Renal cortex interstitium (tissue), 11 donors: ENCODE data around the gene MIAT. TPM values are rescaled to one million over a fixed set of nuclear protein-coding genes. Genes with fewer than 3 reads are reported as not detected.

Experiments used
- DNase-seq, 11 donors: peaks; one replicate each; pipeline ENCODE4 v3.0.0-alpha.2; 2013; ENCODE audit warnings: low read depth in 9 of 11, low spot score in 4 of 11; ENCODE audit errors: extremely low read depth in 1 of 11
- polyA plus RNA-seq, 3 donors: library from polyadenylated mRNA; unstranded; fragments of 120-200 nt; gene quantifications; one replicate each; pipeline ENCODE4 v1.2.1, GENCODE V29; 2013; ENCODE audit not compliant: insufficient read length in 3 of 3

MIAT gene
- polyA plus RNA-seq, 3 donors: 0.47 to 0.85 (median 0.52) TPM

DNA sequence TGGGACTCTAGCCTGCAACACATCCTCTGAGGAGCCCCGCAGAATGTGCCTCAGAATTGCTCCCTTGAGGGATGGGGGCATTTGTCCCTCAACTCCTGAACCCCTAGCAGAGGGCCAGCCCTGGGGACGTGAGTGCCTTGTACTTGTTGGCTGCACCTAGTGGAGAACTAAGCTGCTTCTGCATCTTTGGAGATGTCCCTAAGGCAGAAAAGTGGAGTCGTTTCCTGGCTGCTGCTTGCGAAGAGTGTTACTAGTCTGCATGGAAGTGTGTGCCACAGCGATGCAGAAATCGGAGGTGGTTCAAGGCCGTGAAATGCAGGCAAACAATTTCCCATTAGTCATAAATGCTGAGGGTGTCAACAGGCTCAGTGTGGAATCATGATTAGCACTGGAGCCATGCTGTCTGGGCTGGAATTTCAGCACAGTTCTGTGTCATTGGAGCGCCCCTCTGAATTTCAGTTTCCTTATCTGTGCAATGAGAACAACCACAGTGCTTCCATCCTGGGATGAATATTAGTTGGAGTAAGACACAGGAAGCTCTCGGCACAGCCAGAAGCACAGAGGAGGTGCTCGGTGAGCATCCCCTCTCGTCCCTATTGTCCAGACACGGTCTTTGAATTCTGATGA, 56.5 kb downstream of the MIAT start:
- DNase-seq: no peak

DNA sequence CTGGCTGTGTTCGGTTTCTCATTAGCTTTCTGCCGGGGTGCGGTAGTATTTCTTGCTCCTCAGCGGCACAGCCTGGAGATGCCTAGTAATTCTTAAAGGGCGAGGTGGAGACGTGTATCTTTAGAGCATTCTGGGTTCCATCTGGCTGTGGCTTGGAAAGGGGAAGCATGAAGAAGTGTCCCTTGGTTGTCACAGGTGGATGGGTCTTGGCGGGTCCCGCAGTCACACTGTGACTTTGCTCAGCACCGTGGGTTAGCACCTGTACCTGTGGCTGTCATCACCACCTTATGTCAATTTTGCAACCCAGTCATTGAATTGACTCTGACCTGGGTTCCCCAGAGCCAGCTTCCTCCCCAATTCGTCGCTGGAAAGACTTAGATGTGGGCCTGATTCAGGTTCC, 57.6 kb downstream of the MIAT start:
- DNase-seq: no peak

DNA sequence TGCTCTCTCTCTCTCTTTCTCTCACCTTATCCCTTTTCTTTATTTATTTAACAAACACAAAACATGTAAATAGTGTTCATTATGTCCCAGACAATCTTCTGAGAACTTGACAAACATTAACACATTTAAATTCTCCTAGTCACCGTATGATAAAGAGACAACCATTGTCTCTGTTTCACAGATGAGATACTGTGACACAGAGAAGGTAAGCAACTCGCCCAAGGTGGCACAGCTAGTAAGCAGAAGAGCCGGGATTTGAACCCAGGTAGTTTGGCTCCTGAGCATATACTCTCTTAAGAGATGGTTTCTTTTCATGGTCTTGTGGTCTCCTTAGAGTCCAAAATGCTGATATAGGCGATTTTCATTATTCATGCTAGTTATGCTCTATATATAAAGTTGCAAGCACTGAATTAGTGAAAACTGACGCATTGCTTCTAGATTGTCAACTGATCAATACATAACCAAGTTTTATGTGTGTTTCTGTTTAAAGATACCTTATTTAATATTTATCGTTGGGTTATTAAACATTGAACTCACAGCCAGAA, 58.1 kb downstream of the MIAT start:
- DNase-seq: no peak

DNA sequence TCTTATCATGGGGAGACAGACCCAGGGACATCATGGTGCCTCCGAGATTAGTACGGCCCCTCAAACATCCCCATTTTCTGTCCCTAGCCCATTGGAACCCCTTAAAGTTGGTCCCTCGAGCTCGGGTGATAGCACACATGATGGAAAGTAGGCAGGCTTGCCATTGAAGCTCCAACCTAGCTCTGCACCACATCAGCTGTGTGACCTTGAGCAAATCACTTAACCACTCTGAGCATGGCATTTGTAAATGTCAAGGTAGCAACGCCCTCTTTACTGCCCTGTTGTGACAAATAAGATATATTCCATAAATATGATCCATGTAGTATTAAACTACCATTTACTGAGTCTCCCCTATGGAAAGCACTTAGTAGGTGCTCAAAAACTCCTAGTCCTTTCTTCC, 61.1 kb downstream of the MIAT start:
- no peak for DNase-seq

DNA sequence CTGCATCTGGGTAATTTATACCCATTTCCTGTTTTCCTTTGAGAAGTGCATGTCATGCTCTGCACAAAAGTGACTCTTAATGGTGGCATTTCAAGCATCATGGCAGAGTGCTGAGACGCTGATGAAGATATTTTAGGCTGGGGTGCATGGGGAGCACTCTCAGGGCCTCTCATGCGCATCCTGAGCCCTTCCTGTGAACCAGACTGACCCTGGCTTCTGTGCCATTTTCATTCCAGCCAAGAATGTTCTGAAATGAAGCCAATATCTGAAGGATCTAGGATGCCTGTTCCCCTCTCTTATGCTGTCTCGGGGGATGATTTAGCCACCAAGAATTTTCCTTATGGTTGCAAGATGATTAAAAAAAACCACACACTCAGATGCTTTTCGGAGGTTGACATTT, 61.5 kb downstream of the MIAT start:
- no peak for DNase-seq

DNA sequence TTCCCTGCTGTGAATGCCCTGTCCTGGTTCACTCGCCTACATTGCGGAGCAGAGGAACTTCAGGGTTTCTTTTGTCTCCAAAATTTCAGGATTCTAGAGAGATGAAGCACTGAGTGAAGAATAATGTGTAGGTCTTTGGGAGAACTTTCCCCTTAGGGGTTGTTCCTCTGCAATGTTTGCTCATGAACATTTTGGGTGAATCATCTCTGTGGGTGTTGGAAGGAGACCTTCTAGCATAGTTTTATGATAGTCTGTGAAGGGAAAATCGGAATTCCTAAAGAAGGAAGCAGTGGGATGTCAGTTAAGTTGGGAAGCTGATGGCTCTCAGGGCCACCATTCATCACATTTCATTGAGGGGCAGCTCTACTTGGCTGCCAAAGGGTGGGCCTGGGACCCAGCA, 64.8 kb downstream of the MIAT start:
- DNase-seq: no peak

DNA sequence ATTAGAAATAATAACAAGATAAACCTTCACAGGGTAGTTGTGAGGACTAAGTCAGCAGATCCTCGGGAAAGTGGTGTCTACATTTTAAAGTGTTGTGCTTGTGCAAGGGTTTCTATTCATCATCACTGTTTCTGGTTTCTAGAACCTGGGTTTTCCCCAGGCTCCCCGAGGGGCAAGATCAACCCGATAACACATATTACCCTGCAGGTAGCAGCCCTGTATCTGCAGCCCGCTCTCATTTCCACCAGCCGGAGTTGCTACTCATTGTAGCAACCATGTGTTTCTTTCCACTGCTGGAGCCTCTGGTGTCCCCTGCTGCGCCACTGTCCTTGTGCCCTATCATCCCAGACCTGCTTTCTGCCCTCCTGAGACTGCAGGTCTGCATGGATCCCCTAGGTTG, 67.0 kb downstream of the MIAT start:
- no peak for DNase-seq

DNA sequence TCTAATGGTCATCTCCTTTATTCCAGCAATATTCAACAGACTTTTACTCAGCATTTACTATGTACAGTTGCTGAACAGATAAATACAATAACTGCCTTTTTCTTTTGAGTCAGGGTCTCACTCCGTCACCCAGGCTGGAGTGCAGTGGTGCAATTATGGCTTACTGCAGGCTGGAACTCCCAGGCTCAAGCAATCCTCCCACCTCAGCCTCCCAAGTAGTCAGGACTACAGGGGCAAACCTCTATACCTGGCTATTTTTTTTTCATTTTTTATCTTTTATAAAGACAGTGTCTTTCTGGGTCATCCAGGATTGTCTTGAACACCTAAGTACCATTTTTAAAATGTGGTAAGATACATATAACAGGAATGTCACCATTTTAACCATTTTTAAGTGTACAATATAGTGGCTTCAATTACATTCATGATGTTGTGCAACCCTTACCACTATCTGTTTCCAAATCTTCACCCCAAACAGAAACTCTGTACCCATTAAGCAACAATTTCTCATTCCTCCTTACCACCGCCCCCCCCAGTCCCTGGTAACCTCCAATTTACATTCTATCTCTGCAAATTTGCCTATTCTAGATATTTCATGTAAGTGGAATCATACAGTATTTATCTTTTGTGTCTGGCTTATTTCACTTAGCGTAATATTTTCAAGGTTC, 67.8 kb downstream of the MIAT start:
- DNase-seq: no peak

Other genes starting within 250 kb of the MIAT start
- 1 to 10 TPM; 3.3 to 4.2 (median 3.6) TPM for gene ASPHD2, start 228.3 kb upstream of the MIAT start, polyA plus RNA-seq
- 10 to 100 TPM; 31.3 to 43.0 (median 39.2) TPM for gene HPS4, start 173.8 kb upstream of the MIAT start, polyA plus RNA-seq
- 10 to 100 TPM; 28.4 to 38.0 (median 29.0) TPM for gene SRRD, start 173.7 kb upstream of the MIAT start, polyA plus RNA-seq
- 10 to 100 TPM; 40.8 to 48.8 (median 46.3) TPM for gene TFIP11, start 145.1 kb upstream of the MIAT start, polyA plus RNA-seq
- 10 to 100 TPM; 24.8 to 30.3 (median 27.8) TPM for gene TPST2, start 67.5 kb upstream of the MIAT start, polyA plus RNA-seq
- 1 to 10 TPM in 1 of 3 donors, under 1 TPM in 2; 0.42 to 1.0 (median 0.82) TPM for gene CRYBB1, start 39.6 kb upstream of the MIAT start, polyA plus RNA-seq
- gene CRYBA4, start 35.6 kb upstream of the MIAT start, polyA plus RNA-seq: under 1 TPM in 1 of 3 donors, not detected in 2; 0.18 TPM